OCI-LY3 (cell line): ENCODE measurements around the gene SMIM36.

ENCODE experiments used
- CTCF ChIP-seq: fragments of 200-600, 300-600 bp; sonication (generic); IDR thresholded peaks from 2 replicates; pipeline ENCODE4 v1.5.1; 2014; ENCODE audit warnings: antibody characterized with exemption, low read length, low read depth
- EZH2phosphoT487 ChIP-seq: fragments of 200-600 bp; shearing (Covaris generic); IDR thresholded peaks from 2 replicates; pipeline ENCODE4 v1.6.1; 2018; ENCODE audit warnings: antibody characterized with exemption, mixed run types, low read depth

- TF ChIP-seq CTCF: no peak
- no peak for TF ChIP-seq EZH2phosphoT487
Observed at GRCh38 chr17:55480631-55481315, 30.5 kb downstream of the SMIM36 start.
